22Rv1 (cell line): Measurements from ENCODE around the gene UBR2.

ENCODE experiments used
- CTCF ChIP-seq: fragments of 450-650 bp; IDR thresholded peaks from 2 replicates; pipeline ENCODE4 v1.5.1; 2017; ENCODE audit warnings: mild to moderate bottlenecking
- ZFX ChIP-seq: fragments of 450-650 bp; IDR thresholded peaks from 2 replicates; pipeline ENCODE4 v1.6.1; 2017; ENCODE audit warnings: antibody characterized with exemption, borderline replicate concordance

DNA sequence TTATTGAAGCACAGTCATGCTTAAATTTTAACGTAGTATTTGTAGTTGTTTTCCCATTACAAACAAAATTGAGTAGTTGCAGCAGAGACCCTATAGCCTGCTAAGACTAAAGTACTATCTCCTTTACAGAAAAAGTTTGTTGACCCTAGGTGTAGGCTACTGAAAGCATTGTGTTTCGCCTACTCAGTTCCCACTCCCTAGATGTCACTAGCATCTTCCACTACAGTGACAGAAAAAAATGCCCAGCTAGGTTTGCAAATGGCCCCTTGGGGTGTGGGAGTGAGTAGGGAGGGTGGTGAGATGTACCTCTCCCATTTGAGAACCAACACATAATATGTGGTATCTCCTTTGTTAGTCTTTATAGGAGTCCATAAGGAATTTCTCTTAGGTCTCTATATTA, 34.5 kb downstream of the UBR2 start:
- no peak for TF ChIP-seq CTCF
- TF ChIP-seq ZFX, result no peak
